Measurements from ENCODE around the gene PRKN.

PRKN gene

DNA sequence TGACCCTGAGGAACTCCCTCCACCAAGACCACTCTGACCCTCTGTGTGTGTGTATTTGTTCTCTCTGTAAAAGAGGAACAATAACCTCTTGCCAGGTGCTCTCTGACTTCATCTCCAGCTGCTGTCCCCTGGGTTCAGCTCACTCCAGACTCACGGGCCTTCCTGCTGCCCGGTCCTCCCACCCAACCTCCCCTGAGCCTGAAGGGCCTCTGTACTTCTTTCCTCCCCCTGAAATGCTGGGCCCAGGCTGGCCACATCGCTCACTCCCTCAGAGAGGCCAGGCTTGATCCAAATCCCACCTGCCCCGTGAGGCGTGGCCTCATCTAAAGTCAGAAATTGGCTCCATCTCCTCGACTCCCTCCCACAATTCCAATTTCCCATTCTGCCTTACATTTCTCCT, 202.4 kb downstream of the PRKN start:
- Histone ChIP-seq H2AFZ (ENCODE audit: low read depth) (no peak overlapping the region), H3K27me3 (ENCODE audit: insufficient read depth, low read depth) (no peaks in the 10 kb centered on the region), H3K27ac (no peak overlapping the region), H3K36me3 (ENCODE audit: insufficient read depth) (no peaks in the 10 kb centered on the region), H4K20me1 (ENCODE audit: insufficient read depth) (no peaks in the 10 kb centered on the region), H3K9ac (no peak overlapping the region), H3K4me1 (ENCODE audit: low read depth, poor library complexity, severe bottlenecking) (no peaks in the 10 kb centered on the region), H3K4me2 (no peak overlapping the region), H3K79me2 (ENCODE audit: insufficient read depth, low read depth) (no peaks in the 10 kb centered on the region), H3K4me3 (IDR thresholded peaks at IDR 0.05; ENCODE audit: insufficient read depth, low read depth, low read length) (no peak overlapping the region)
- TF ChIP-seq, protein P1, sequence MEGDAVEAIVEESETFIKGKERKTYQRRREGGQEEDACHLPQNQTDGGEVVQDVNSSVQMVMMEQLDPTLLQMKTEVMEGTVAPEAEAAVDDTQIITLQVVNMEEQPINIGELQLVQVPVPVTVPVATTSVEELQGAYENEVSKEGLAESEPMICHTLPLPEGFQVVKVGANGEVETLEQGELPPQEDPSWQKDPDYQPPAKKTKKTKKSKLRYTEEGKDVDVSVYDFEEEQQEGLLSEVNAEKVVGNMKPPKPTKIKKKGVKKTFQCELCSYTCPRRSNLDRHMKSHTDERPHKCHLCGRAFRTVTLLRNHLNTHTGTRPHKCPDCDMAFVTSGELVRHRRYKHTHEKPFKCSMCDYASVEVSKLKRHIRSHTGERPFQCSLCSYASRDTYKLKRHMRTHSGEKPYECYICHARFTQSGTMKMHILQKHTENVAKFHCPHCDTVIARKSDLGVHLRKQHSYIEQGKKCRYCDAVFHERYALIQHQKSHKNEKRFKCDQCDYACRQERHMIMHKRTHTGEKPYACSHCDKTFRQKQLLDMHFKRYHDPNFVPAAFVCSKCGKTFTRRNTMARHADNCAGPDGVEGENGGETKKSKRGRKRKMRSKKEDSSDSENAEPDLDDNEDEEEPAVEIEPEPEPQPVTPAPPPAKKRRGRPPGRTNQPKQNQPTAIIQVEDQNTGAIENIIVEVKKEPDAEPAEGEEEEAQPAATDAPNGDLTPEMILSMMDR (conservative IDR thresholded peaks at IDR 0.05; ENCODE audit: low read depth, low read length), result no peak

DNA sequence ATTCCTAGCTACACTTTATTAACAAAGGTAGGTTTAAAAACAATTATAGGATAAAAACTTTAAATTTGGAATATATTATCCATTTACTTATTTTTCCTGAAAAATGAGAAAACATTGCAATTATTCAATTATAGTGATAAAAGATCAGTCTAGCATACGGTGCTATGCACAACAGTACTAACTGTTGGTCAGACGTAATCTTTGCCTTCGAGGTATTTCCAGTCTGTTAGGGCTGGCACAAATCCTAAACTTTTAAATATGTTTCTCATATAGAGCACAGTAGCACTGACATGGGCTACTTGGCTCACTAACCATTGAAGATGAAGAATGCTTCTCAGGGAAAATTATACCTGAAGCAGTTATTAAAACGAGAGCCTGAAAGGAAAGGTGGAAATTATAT, 214.8 kb downstream of the PRKN start:
- H3K27ac ChIP-seq, result no peak overlapping the region
- H3K9ac ChIP-seq, result no peak overlapping the region

DNA sequence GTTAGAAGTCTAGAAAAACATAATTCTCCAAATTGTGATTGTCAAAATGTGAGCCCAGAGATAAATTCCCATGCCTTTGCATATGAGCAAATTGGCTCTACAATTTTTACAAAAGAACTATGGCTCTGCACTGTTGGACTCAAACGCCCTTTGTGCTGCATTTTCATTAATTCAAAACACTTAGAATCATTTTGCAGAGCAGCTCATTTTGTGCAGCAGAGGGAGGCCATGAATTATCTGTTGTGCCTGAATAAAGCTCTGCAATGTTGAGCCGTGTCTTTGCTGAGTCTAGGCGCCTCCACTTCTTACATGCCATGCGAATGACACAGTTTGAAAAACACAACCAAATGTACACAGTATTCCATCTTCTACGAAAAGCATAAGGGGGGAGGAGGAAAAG, 230.2 kb downstream of the PRKN start:
- Histone ChIP-seq H3K27me3 (ENCODE audit: insufficient read depth, low read depth) (no peaks in the 10 kb centered on the region), H4K20me1 (ENCODE audit: insufficient read depth) (no peaks in the 10 kb centered on the region), H3K4me3 (IDR thresholded peaks at IDR 0.05; ENCODE audit: insufficient read depth, low read depth, low read length) (no peak overlapping the region), H2AFZ (ENCODE audit: low read depth) (no peak overlapping the region), H3K4me1 (ENCODE audit: low read depth, poor library complexity, severe bottlenecking) (no peaks in the 10 kb centered on the region), H3K27ac (no peak overlapping the region), H3K4me2 (no peak overlapping the region), H3K79me2 (ENCODE audit: insufficient read depth, low read depth) (no peaks in the 10 kb centered on the region), H3K36me3 (ENCODE audit: insufficient read depth) (no peaks in the 10 kb centered on the region), H3K9ac (no peak overlapping the region)
- TF ChIP-seq, protein P1 (conservative IDR thresholded peaks at IDR 0.05; ENCODE audit: low read depth, low read length), result no peak

More for the DNA sequence above, 214.8 kb downstream of the PRKN start:
- no peaks in the 10 kb centered on the region for H3K79me2 ChIP-seq (ENCODE audit: insufficient read depth, low read depth)
- H3K4me3 ChIP-seq (IDR thresholded peaks at IDR 0.05; ENCODE audit: insufficient read depth, low read depth, low read length), result no peak overlapping the region
- H3K36me3 ChIP-seq (ENCODE audit: insufficient read depth), result no peaks in the 10 kb centered on the region
- TF ChIP-seq, protein P1 (conservative IDR thresholded peaks at IDR 0.05; ENCODE audit: low read depth, low read length), result no peak
- H3K4me2 ChIP-seq, result no peak overlapping the region
- H4K20me1 ChIP-seq (ENCODE audit: insufficient read depth), result no peaks in the 10 kb centered on the region
- H3K4me1 ChIP-seq (ENCODE audit: low read depth, poor library complexity, severe bottlenecking), result no peaks in the 10 kb centered on the region
- no peak overlapping the region for H2AFZ ChIP-seq (ENCODE audit: low read depth)
- no peaks in the 10 kb centered on the region for H3K27me3 ChIP-seq (ENCODE audit: insufficient read depth, low read depth)

DNA sequence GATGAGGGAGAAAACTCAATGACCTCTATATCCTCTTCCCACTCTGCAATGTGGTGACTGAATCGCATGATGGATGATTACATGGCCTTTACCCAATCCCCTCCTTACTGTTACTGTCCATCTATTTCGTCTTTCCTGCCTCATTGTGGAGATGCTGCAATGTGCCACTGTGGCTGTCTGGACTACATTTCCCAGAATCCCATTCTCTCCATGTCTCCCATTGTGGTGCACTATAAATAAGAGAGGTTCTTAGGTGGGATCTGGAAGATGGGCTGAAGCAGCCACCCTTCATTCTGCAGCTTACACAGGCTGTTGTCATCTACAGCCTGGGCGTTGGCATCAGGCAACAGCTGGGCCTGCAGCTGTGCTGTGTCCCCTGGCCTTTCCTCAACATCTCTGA, 233.6 kb downstream of the PRKN start:
- no peak overlapping the region for H3K9ac ChIP-seq
- H2AFZ ChIP-seq (ENCODE audit: low read depth), result no peak overlapping the region
- H3K36me3 ChIP-seq (ENCODE audit: insufficient read depth), result no peaks in the 10 kb centered on the region
- no peak overlapping the region for H3K4me2 ChIP-seq
- no peaks in the 10 kb centered on the region for H4K20me1 ChIP-seq (ENCODE audit: insufficient read depth)
- no peak overlapping the region for H3K4me3 ChIP-seq (IDR thresholded peaks at IDR 0.05; ENCODE audit: insufficient read depth, low read depth, low read length)
- TF ChIP-seq, protein P1 (conservative IDR thresholded peaks at IDR 0.05; ENCODE audit: low read depth, low read length), result no peak
- H3K27ac ChIP-seq, result no peak overlapping the region
- H3K4me1 ChIP-seq (ENCODE audit: low read depth, poor library complexity, severe bottlenecking), result no peaks in the 10 kb centered on the region
- H3K79me2 ChIP-seq (ENCODE audit: insufficient read depth, low read depth), result no peaks in the 10 kb centered on the region
- H3K27me3 ChIP-seq (ENCODE audit: insufficient read depth, low read depth), result no peaks in the 10 kb centered on the region
